A673 (cell line): ENCODE results near the gene PATJ. TPM values are rescaled to one million over a fixed set of nuclear protein-coding genes. Genes with fewer than 3 reads are reported as not detected.

ENCODE experiments used
- BruUV-seq: library from RNA; stranded (reverse); fragments of 400-500 nt; replicated peaks from 2 replicates; lab custom pipeline; 2021; lab: Mats Ljungman, UMichigan
- CTCF ChIA-PET: fragments of 300-600 bp; sonication (Branson Sonifier 250); formaldehyde crosslinking; loops from one replicate; lab custom pipeline; 2022; ENCODE audit warnings: antibody characterized with exemption; lab: Charles Lee
- POLR2A ChIA-PET: fragments of 300-600 bp; sonication (Branson Sonifier 250); formaldehyde crosslinking; loops from one replicate; lab custom pipeline; 2022; ENCODE audit warnings: antibody characterized with exemption; ENCODE audit not compliant: low non-redundant PET; lab: Charles Lee
- DNase-seq: peaks from one replicate; pipeline ENCODE4 v3.0.0-alpha.2; 2015; ENCODE audit warnings: low spot score
- H3K27ac ChIP-seq: fragments of 200-600 bp; sonication (generic); 2 replicates; pipeline ENCODE4 v1.5.1; 2016; ENCODE audit warnings: mixed run types, low read depth, mild to moderate bottlenecking, mixed read lengths, antibody characterized with exemption, low read length; ENCODE audit not compliant: poor library complexity, severe bottlenecking
- H3K27me3 ChIP-seq: fragments of 200-600 bp; sonication (generic); replicated peaks from 2 replicates; pipeline ENCODE4 v1.6.1; 2017; ENCODE audit warnings: mixed run types, low read depth, mild to moderate bottlenecking, mixed read lengths, antibody characterized with exemption, low read length; ENCODE audit not compliant: insufficient read depth, poor library complexity
- H3K36me3 ChIP-seq: fragments of 200-600 bp; sonication (generic); 2 replicates; pipeline ENCODE4 v1.6.1; 2016; ENCODE audit warnings: mixed run types, mild to moderate bottlenecking, mixed read lengths, antibody characterized with exemption, low read length; ENCODE audit not compliant: insufficient read depth, poor library complexity, severe bottlenecking
- H3K4me1 ChIP-seq: fragments of 200-600 bp; sonication (generic); 2 replicates; pipeline ENCODE4 v1.6.1; 2017; ENCODE audit warnings: mixed run types, mild to moderate bottlenecking, mixed read lengths, antibody characterized with exemption, low read length; ENCODE audit not compliant: insufficient read depth, poor library complexity, severe bottlenecking
- H3K4me3 ChIP-seq: fragments of 200-600 bp; sonication (generic); 2 replicates; pipeline ENCODE4 v1.5.1; 2016; ENCODE audit warnings: low read depth, mixed run types, mild to moderate bottlenecking, mixed read lengths, low read length; ENCODE audit not compliant: poor library complexity, severe bottlenecking
- H3K9me3 ChIP-seq: fragments of 200-600 bp; sonication (generic); 2 replicates; pipeline ENCODE4 v1.6.1; 2016; ENCODE audit warnings: mixed run types, low read depth, mild to moderate bottlenecking, mixed read lengths, antibody characterized with exemption, low read length; ENCODE audit not compliant: poor library complexity, severe bottlenecking
- EZH2 ChIP-seq: fragments of 200-600 bp; sonication (generic); IDR thresholded peaks from 2 replicates; pipeline ENCODE4 v1.6.1; 2017; ENCODE audit warnings: borderline replicate concordance, low read depth, mild to moderate bottlenecking, mixed read lengths, antibody characterized with exemption, low read length; ENCODE audit not compliant: poor library complexity, severe bottlenecking
- intact Hi-C: fragments of 100-400 bp; cut with micrococcal nuclease; formaldehyde crosslinking; loops from one replicate; pipeline ENCODE4 v1.10.0; 2022; ENCODE audit not compliant: unreplicated experiment
- total RNA-seq: library from RNA; stranded (reverse); gene quantifications from 2 replicates; pipeline ENCODE4 v1.2.3, GENCODE V29; 2021
- TF ChIP-seq, protein P1 (sequence below): fragments of 300-800, 200-600 bp; sonication (generic); conservative IDR thresholded peaks from 2 replicates; pipeline ENCODE4 v1.5.1; 2017; ENCODE audit warnings: low read depth, mild to moderate bottlenecking, antibody characterized with exemption, low read length, moderate library complexity, mixed read lengths

The PATJ gene
- total RNA-seq, 1 experiment from 2014 or later: 6.6 TPM

DNA sequence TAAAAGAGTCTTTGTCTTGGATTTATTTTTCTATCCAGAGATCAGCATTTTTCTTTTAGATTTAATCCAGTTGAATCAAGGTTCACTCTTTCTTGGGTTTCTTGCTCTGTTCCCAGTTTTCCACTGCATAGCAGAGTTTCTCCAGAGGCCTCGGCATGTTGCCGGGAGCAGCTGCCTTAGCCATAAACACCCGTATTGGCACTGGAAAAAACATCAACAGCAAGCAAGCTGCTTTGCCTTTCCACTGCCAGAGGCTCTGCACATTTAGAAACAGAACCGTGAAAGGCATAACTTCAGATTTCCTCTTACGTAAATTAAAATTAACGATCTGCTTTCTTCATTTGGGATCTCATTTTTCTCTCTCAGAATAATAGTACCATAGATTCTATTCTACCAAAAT lies 270.6 kb downstream of the PATJ start:
- intact Hi-C loops: no loop called here
- POLR2A ChIA-PET: no interaction called here

DNA sequence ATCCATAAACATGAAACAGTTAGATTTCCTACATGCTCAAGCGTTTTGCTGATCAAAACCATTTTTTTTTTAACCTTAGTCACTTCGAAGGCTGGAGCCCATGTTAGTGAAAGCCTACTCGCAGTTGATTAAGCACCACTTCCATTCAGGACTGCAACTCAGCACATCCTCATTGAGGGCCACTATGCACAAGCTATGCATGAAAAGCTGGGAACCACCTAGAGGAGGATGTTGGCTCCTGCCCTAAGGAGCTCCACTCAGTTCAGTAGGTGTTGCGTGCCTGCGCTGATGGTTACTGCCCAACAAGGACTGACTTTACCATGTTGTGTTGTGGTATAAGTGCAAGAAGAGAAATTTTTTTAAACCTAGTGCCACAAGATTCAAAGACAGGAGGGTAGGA lies 271.0 kb downstream of the PATJ start:
- ChIA-PET CTCF (interaction anchor here (0.6 kb wide), 1 partner anchor 123 kb away, joined by 3 read pairs; no protein-coding TSS in a partner anchor), POLR2A (no interaction called here)
- no peak for DNase-seq
- no peaks in the 10 kb centered on the region for H3K4me1 ChIP-seq
- no peak overlapping the region for H3K27ac ChIP-seq
- BruUV-seq: no TSS peak
- H3K36me3 ChIP-seq: no peaks in the 10 kb centered on the region
- no peaks in the 10 kb centered on the region for H3K9me3 ChIP-seq
- H3K27me3 ChIP-seq: no peaks in the 10 kb centered on the region
- intact Hi-C loops: no loop called here
- TF ChIP-seq EZH2: no peak
- TF ChIP-seq, protein P1, sequence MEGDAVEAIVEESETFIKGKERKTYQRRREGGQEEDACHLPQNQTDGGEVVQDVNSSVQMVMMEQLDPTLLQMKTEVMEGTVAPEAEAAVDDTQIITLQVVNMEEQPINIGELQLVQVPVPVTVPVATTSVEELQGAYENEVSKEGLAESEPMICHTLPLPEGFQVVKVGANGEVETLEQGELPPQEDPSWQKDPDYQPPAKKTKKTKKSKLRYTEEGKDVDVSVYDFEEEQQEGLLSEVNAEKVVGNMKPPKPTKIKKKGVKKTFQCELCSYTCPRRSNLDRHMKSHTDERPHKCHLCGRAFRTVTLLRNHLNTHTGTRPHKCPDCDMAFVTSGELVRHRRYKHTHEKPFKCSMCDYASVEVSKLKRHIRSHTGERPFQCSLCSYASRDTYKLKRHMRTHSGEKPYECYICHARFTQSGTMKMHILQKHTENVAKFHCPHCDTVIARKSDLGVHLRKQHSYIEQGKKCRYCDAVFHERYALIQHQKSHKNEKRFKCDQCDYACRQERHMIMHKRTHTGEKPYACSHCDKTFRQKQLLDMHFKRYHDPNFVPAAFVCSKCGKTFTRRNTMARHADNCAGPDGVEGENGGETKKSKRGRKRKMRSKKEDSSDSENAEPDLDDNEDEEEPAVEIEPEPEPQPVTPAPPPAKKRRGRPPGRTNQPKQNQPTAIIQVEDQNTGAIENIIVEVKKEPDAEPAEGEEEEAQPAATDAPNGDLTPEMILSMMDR: no peak
- no peak overlapping the region for H3K4me3 ChIP-seq

More for the DNA sequence above, 270.6 kb downstream of the PATJ start:
- no peak for TF ChIP-seq EZH2
- TF ChIP-seq, protein P1: no peak
- no peak overlapping the region for H3K4me3 ChIP-seq
- no peaks in the 10 kb centered on the region for H3K4me1 ChIP-seq
- no peak for DNase-seq
- H3K27ac ChIP-seq: no peak overlapping the region
- no TSS peak for BruUV-seq
- no peaks in the 10 kb centered on the region for H3K27me3 ChIP-seq
- CTCF ChIA-PET: interaction anchor here (0.6 kb wide), 1 partner anchor 123 kb away, joined by 3 read pairs; no protein-coding TSS in a partner anchor
- no peaks in the 10 kb centered on the region for H3K36me3 ChIP-seq
- H3K9me3 ChIP-seq: no peaks in the 10 kb centered on the region

GRCh38 chr1:62022382-62022983 lies 280.2 kb downstream of the PATJ start:
- ChIA-PET POLR2A (interaction anchor here (0.7 kb wide), 1 partner anchor 10 kb away, joined by 3 read pairs; no protein-coding TSS in a partner anchor), CTCF (no interaction called here)
- intact Hi-C loops: no loop called here
- Histone ChIP-seq H3K27ac (no peak overlapping the region), H3K27me3 (no peaks in the 10 kb centered on the region), H3K9me3 (no peaks in the 10 kb centered on the region), H3K4me1 (peaks cover 22% of the 10 kb centered on the region), H3K36me3 (no peaks in the 10 kb centered on the region), H3K4me3 (no peak overlapping the region)
- DNase-seq: peak; percentile 20
- no TSS peak for BruUV-seq
- no peak for TF ChIP-seq EZH2
- TF ChIP-seq, protein P1: no peak
